Stromal cell of bone marrow (primary cell): ENCODE measurements around the gene NR0B1.

Experiments used
- DNase-seq: peaks from one replicate; pipeline ENCODE4 v3.0.0-alpha.2; 2012; ENCODE audit warnings: low read depth

The NR0B1 gene

GRCh38 chrX:30270639-30271038, 38.6 kb downstream of the NR0B1 start:
- no peak for DNase-seq

GRCh38 chrX:30262763-30263162, 46.4 kb downstream of the NR0B1 start:
- no peak for DNase-seq

- DNase-seq, result no peak
Measured at GRCh38 chrX:30261012-30261411, 48.2 kb downstream of the NR0B1 start.

GRCh38 chrX:30259927-30260326, 49.3 kb downstream of the NR0B1 start:
- no peak for DNase-seq
